IMR-90 (cell line): ENCODE results near the gene EDIL3. TPM values are rescaled to one million over a fixed set of nuclear protein-coding genes. Genes with fewer than 3 reads are reported as not detected.

Experiments
- ATAC-seq: fragments of 200-7000 bp; cut with Tn5 transposase; 2 replicates; pipeline ENCODE4 v1.9.1; 2020; ENCODE audit warnings: low read depth, mild to moderate bottlenecking, moderate library complexity
- BruUV-seq: library from RNA; stranded (reverse); fragments of 400-500 nt; replicated peaks from 2 replicates; lab custom pipeline; 2021; lab: Mats Ljungman, UMichigan
- CTCF ChIA-PET: fragments of 300-600 bp; formaldehyde crosslinking; extraction: SDS; loops from one replicate; lab custom pipeline; 2021; ENCODE audit warnings: antibody characterized with exemption; lab: Yijun Ruan, JAX
- POLR2A ChIA-PET: fragments of 300-600 bp; sonication (Branson Sonifier 250); formaldehyde crosslinking; loops from one replicate; lab custom pipeline; 2022; ENCODE audit warnings: antibody characterized with exemption; ENCODE audit not compliant: unreplicated experiment; lab: Charles Lee
- DNase-seq: peaks from one replicate; pipeline ENCODE4 v3.0.0; 2013
- H2AFZ ChIP-seq: replicated peaks from 2 replicates; pipeline ENCODE3; 2013; ENCODE audit warnings: low read length, mild to moderate bottlenecking; ENCODE audit not compliant: poor library complexity
- H2AK5ac ChIP-seq: 2 replicates; pipeline ENCODE4 v1.6.1; 2013; ENCODE audit warnings: low read depth, low read length, inconsistent platforms
- H2AK9ac ChIP-seq: replicated peaks from 2 replicates; pipeline ENCODE3; 2013; ENCODE audit warnings: mild to moderate bottlenecking, low read depth, low read length, moderate library complexity; ENCODE audit not compliant: poor library complexity
- H2BK120ac ChIP-seq: 2 replicates; pipeline ENCODE4 v1.6.1; 2013; ENCODE audit warnings: low read depth, low read length, inconsistent platforms
- H2BK15ac ChIP-seq: 3 replicates; pipeline ENCODE4 v1.6.1; 2013; ENCODE audit warnings: low read depth, low read length, inconsistent platforms
- H2BK20ac ChIP-seq: 2 replicates; pipeline ENCODE4 v1.6.1; 2013; ENCODE audit warnings: low read depth, mild to moderate bottlenecking, inconsistent platforms, low read length, moderate library complexity
- H2BK5ac ChIP-seq: 2 replicates; pipeline ENCODE4 v1.6.1; 2013; ENCODE audit warnings: mild to moderate bottlenecking, low read depth, low read length, inconsistent platforms; ENCODE audit not compliant: poor library complexity, severe bottlenecking
- H3K14ac ChIP-seq: replicated peaks from 2 replicates; pipeline ENCODE4 v1.6.1; 2013; ENCODE audit warnings: low read depth, low read length, inconsistent platforms
- H3K18ac ChIP-seq: 2 replicates; pipeline ENCODE4 v1.6.1; 2013; ENCODE audit warnings: low read depth, low read length, control low read depth
- H3K23ac ChIP-seq: 2 replicates; pipeline ENCODE4 v1.6.1; 2013; ENCODE audit warnings: low read depth, low read length, inconsistent platforms
- H3K27ac ChIP-seq: 2 replicates; pipeline ENCODE4 v1.5.1; 2013; ENCODE audit warnings: mild to moderate bottlenecking, control low read depth, low read length; ENCODE audit not compliant: insufficient read depth
- H3K27me3 ChIP-seq: 2 replicates; pipeline ENCODE4 v1.6.1; 2013; ENCODE audit warnings: low read length; ENCODE audit not compliant: control insufficient read depth, insufficient read depth
- H3K36me3 ChIP-seq: 2 replicates; pipeline ENCODE4 v1.6.1; 2013; ENCODE audit warnings: low read length, mixed read lengths; ENCODE audit not compliant: control insufficient read depth, insufficient read depth
- H3K4ac ChIP-seq: 2 replicates; pipeline ENCODE4 v1.6.1; 2013; ENCODE audit warnings: low read depth, low read length, inconsistent platforms
- H3K4me1 ChIP-seq: 2 replicates; pipeline ENCODE4 v1.6.1; 2013; ENCODE audit warnings: low read length, mixed read lengths; ENCODE audit not compliant: control insufficient read depth, insufficient read depth
- H3K4me2 ChIP-seq: 2 replicates; pipeline ENCODE4 v1.6.1; 2013; ENCODE audit warnings: low read depth, mild to moderate bottlenecking, control low read depth, low read length, moderate library complexity
- H3K4me3 ChIP-seq: 2 replicates; pipeline ENCODE4 v1.5.1; 2013; ENCODE audit warnings: low read depth, mild to moderate bottlenecking, control low read depth, low read length, moderate library complexity; ENCODE audit not compliant: insufficient read depth
- H3K56ac ChIP-seq: 2 replicates; pipeline ENCODE4 v1.6.1; 2013; ENCODE audit warnings: low read length, inconsistent platforms; ENCODE audit not compliant: insufficient read depth; ENCODE audit errors: extremely low read depth
- H3K79me1 ChIP-seq, 2 experiments: 2 replicates each; pipeline ENCODE4 v1.6.1; 2013; ENCODE audit warnings: low read length in 2 of 2, inconsistent platforms in 1 of 2, low read depth in 1 of 2
- H3K9ac ChIP-seq: 2 replicates; pipeline ENCODE4 v1.6.1; 2013; ENCODE audit warnings: low read depth, low read length, control low read depth
- H3K9me1 ChIP-seq: 2 replicates; pipeline ENCODE4 v1.6.1; 2013; ENCODE audit warnings: low read length, inconsistent platforms; ENCODE audit not compliant: insufficient read depth
- H3K9me3 ChIP-seq: 2 replicates; pipeline ENCODE4 v1.6.1; 2013; ENCODE audit warnings: low read length; ENCODE audit not compliant: control insufficient read depth, insufficient read depth
- H4K20me1 ChIP-seq: 2 replicates; pipeline ENCODE4 v1.6.1; 2013; ENCODE audit warnings: low read length, inconsistent platforms; ENCODE audit not compliant: insufficient read depth
- H4K5ac ChIP-seq: 2 replicates; pipeline ENCODE4 v1.6.1; 2013; ENCODE audit warnings: mild to moderate bottlenecking, low read depth, low read length, control low read depth
- H4K8ac ChIP-seq, 2 experiments: 2 replicates each; pipeline ENCODE4 v1.6.1; 2013; ENCODE audit warnings: low read depth in 2 of 2, low read length in 2 of 2, control low read depth in 1 of 2, inconsistent platforms in 1 of 2
- H4K91ac ChIP-seq: 2 replicates; pipeline ENCODE4 v1.6.1; 2013; ENCODE audit warnings: low read depth, low read length, inconsistent platforms; ENCODE audit not compliant: insufficient read depth
- BHLHE40 ChIP-seq: fragments of 150-350 bp; IDR thresholded peaks from 2 replicates; pipeline ENCODE4 v1.6.1; 2016; ENCODE audit warnings: mild to moderate bottlenecking, low read depth, low read length
- CEBPB ChIP-seq: IDR thresholded peaks from 2 replicates; pipeline ENCODE4 v1.6.1; 2012; ENCODE audit warnings: low read depth, low read length, improper control_type of control experiment
- FOS ChIP-seq: fragments of 150-350 bp; IDR thresholded peaks from 2 replicates; pipeline ENCODE4 v1.6.1; 2016; ENCODE audit warnings: low read depth, low read length
- MAFK ChIP-seq: IDR thresholded peaks from 2 replicates; pipeline ENCODE4 v1.6.1; 2012; ENCODE audit warnings: low read depth, low read length, improper control_type of control experiment
- MAZ ChIP-seq: IDR thresholded peaks from 2 replicates; pipeline ENCODE4 v1.6.1; 2012; ENCODE audit warnings: low read depth, mild to moderate bottlenecking, low read length, improper control_type of control experiment, moderate library complexity, borderline replicate concordance
- MXI1 ChIP-seq: IDR thresholded peaks from 2 replicates; pipeline ENCODE4 v1.6.1; 2012; ENCODE audit warnings: low read depth, mild to moderate bottlenecking, low read length, moderate library complexity, borderline replicate concordance
- NFE2L2 ChIP-seq: fragments of 150-350 bp; IDR thresholded peaks from 2 replicates; pipeline ENCODE4 v1.6.1; 2016; ENCODE audit warnings: low read depth, mild to moderate bottlenecking, low read length
- POLR2A ChIP-seq: IDR thresholded peaks from 2 replicates; pipeline ENCODE4 v1.6.1; 2012; ENCODE audit warnings: mild to moderate bottlenecking, low read depth, low read length
- RAD21 ChIP-seq: IDR thresholded peaks from 2 replicates; pipeline ENCODE4 v1.6.1; 2012; ENCODE audit warnings: low read length, improper control_type of control experiment
- RCOR1 ChIP-seq: IDR thresholded peaks from 2 replicates; pipeline ENCODE4 v1.6.1; 2012; ENCODE audit warnings: mild to moderate bottlenecking, low read length, improper control_type of control experiment; ENCODE audit not compliant: insufficient replicate concordance
- RFX5 ChIP-seq: IDR thresholded peaks from 2 replicates; pipeline ENCODE4 v1.8.0; 2012; ENCODE audit warnings: low read depth, mild to moderate bottlenecking, low read length, moderate library complexity
- dilution Hi-C: fragments of 300-500 bp; cut with HindIII; formaldehyde crosslinking; loops from one replicate; pipeline ENCODE4 v1.14.3; 2018; ENCODE audit warnings: low sequenced_read_pairs; ENCODE audit not compliant: unreplicated experiment
- in situ Hi-C: fragments of 300-500 bp; cut with MboI; formaldehyde crosslinking; loops from 3 replicates; pipeline ENCODE4 v1.14.3; 2019; ENCODE audit warnings: low sequenced_read_pairs, inconsistent platforms, mixed read lengths
- intact Hi-C: fragments of 100-400 bp; cut with micrococcal nuclease; formaldehyde crosslinking; loops from 2 replicates; pipeline ENCODE4 v1.10.0; 2022
- polyA plus RNA-seq, 3 experiments: library from polyadenylated mRNA; depleted of rRNA; stranded (reverse); fragments of >200 nt; gene quantifications; 2 replicates each; pipeline ENCODE4 v1.2.3, GENCODE V29; 2012; ENCODE audit warnings: low replicate concordance in 1 of 3
- total RNA-seq: library from RNA; depleted of rRNA; stranded (reverse); fragments of >200 nt; gene quantifications from 2 replicates; pipeline ENCODE4 v1.2.3, GENCODE V29; 2012
- TF ChIP-seq, protein P1 (sequence below): fragments of 150-350 bp; IDR thresholded peaks from 2 replicates; pipeline ENCODE4 v1.6.1; 2017; ENCODE audit warnings: mild to moderate bottlenecking, antibody characterized with exemption, low read length, low read depth
- TF ChIP-seq, protein P2 (sequence below): conservative IDR thresholded peaks from 2 replicates; pipeline ENCODE4 v1.5.1; 2012; ENCODE audit warnings: mild to moderate bottlenecking, low read depth, low read length, improper control_type of control experiment

EDIL3 gene
- total and polyA plus RNA-seq, 2 of the 4 experiments (the other 2 are of a cell fraction): 55.5 to 82.8 TPM

DNA sequence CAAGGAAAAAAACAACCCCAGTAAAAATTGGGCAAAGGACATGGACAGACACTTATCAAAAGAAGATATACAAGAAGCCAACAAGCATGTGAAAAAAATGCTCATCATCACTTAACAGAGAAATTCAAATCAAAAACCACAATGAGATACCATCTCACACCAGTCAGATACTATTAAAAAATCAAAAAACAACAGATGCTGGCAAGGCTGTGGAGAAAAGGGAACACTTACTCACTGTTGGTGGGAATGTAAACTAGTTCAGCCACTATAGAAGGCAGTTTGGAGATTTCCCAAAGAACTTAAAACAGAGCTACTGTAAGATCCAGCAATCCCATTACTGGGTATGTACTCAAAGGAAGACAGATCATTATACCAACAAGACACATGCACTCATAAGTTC, 157.4 kb downstream of the EDIL3 start:
- intact Hi-C loops: no loop called here
- Histone ChIP-seq H3K4me1 (no peaks in the 10 kb centered on the region), H2BK5ac (no peak overlapping the region), H3K23ac (no peak overlapping the region), H4K8ac (no peak overlapping the region), H3K9me1 (no peaks in the 10 kb centered on the region), H3K14ac (no peak overlapping the region), H3K9me3 (no peaks in the 10 kb centered on the region), H3K27ac (no peak overlapping the region), H2BK20ac (no peak overlapping the region), H3K56ac (no peak overlapping the region), H2BK120ac (no peak overlapping the region), H3K27me3 (no peaks in the 10 kb centered on the region), H3K4me3 (no peak overlapping the region), H2AK9ac (no peak overlapping the region), H3K9ac (no peak overlapping the region), H3K4me2 (no peak overlapping the region), H2AK5ac (no peak overlapping the region), H4K20me1 (no peaks in the 10 kb centered on the region), H2BK15ac (no peak overlapping the region), H4K5ac (no peak overlapping the region), H3K18ac (no peak overlapping the region), H2AFZ (no peak overlapping the region), H3K36me3 (no peaks in the 10 kb centered on the region), H3K4ac (no peak overlapping the region), H4K91ac (no peak overlapping the region), H3K79me1 (peaks cover 0 to 3% of the 10 kb centered on the region in 2 experiments; a peak in 1 of 4 replicates)
- in situ Hi-C loops: no loop called here
- no peak for ATAC-seq
- TF ChIP-seq NFE2L2 (no peak), MXI1 (no peak), POLR2A (no peak), RCOR1 (no peak), CEBPB (no peak), MAFK (no peak), RAD21 (no peak), FOS (no peak), BHLHE40 (no peak), RFX5 (no peak), MAZ (no peak)
- TF ChIP-seq, protein P1, sequence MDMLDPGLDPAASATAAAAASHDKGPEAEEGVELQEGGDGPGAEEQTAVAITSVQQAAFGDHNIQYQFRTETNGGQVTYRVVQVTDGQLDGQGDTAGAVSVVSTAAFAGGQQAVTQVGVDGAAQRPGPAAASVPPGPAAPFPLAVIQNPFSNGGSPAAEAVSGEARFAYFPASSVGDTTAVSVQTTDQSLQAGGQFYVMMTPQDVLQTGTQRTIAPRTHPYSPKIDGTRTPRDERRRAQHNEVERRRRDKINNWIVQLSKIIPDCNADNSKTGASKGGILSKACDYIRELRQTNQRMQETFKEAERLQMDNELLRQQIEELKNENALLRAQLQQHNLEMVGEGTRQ: no peak
- TF ChIP-seq, protein P2, sequence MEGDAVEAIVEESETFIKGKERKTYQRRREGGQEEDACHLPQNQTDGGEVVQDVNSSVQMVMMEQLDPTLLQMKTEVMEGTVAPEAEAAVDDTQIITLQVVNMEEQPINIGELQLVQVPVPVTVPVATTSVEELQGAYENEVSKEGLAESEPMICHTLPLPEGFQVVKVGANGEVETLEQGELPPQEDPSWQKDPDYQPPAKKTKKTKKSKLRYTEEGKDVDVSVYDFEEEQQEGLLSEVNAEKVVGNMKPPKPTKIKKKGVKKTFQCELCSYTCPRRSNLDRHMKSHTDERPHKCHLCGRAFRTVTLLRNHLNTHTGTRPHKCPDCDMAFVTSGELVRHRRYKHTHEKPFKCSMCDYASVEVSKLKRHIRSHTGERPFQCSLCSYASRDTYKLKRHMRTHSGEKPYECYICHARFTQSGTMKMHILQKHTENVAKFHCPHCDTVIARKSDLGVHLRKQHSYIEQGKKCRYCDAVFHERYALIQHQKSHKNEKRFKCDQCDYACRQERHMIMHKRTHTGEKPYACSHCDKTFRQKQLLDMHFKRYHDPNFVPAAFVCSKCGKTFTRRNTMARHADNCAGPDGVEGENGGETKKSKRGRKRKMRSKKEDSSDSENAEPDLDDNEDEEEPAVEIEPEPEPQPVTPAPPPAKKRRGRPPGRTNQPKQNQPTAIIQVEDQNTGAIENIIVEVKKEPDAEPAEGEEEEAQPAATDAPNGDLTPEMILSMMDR: no peak
- ChIA-PET CTCF (no interaction called here), POLR2A (no interaction called here)
- no TSS peak for BruUV-seq
- peak; percentile 14 for DNase-seq
- dilution Hi-C loops: no loop called here
